Measurements from ENCODE around the gene HAUS5. TPM values are rescaled to one million over a fixed set of nuclear protein-coding genes. Genes with fewer than 3 reads are reported as not detected.

HAUS5 gene
- total RNA-seq, 1 donor from 2014 or later: 5.3 TPM

- Histone ChIP-seq H3K4me2 (ENCODE audit: low read length) (peak overlapping the region; percentile 95), H3K9ac (ENCODE audit: low read length) (peak overlapping the region; percentile 70), H4K20me1 (ENCODE audit: insufficient read depth, low read length) (no peaks in the 10 kb centered on the region), H3K36me3 (ENCODE audit: insufficient read depth, low read length) (no peaks in the 10 kb centered on the region), H3K4me1 (ENCODE audit: insufficient read depth, low read length) (peaks cover 15% of the 10 kb centered on the region), H3K27me3 (ENCODE audit: insufficient read depth, low read length) (no peaks in the 10 kb centered on the region), H3K4me3 (ENCODE audit: insufficient read depth, low read depth, low read length) (peak overlapping the region; percentile 56), H2AFZ (ENCODE audit: low read depth, low read length) (peak overlapping the region; percentile 95), H3K79me2 (ENCODE audit: insufficient read depth, low read length) (peaks cover 4% of the 10 kb centered on the region), H3K27ac (ENCODE audit: low read depth, low read length) (peak overlapping the region; percentile 62), H3K9me3 (ENCODE audit: insufficient read depth, low read depth, low read length) (no peaks in the 10 kb centered on the region)
- Mint-ChIP-seq H3K4me3 (ENCODE audit: unreplicated experiment) (peak overlapping the region; percentile 81), H3K4me1 (ENCODE audit: low read depth, unreplicated experiment) (peaks cover 2% of the 10 kb centered on the region), H3K27ac (ENCODE audit: unreplicated experiment) (no peak overlapping the region), H3K36me3 (ENCODE audit: low read depth, unreplicated experiment) (no peaks in the 10 kb centered on the region), H3K9me3 (ENCODE audit: unreplicated experiment) (no peaks in the 10 kb centered on the region), H3K27me3 (ENCODE audit: low read depth, unreplicated experiment) (no peaks in the 10 kb centered on the region)
- FAIRE-seq (no peak), DNase-seq (ENCODE audit: low read depth) (peak; percentile 60)
- no peak for TF ChIP-seq EZH2 (IDR thresholded peaks at IDR 0.05; ENCODE audit: insufficient read depth, low read length)
- no peak for TF ChIP-seq CTCF (IDR thresholded peaks at IDR 0.05; ENCODE audit: insufficient read depth, low read depth, low read length)
Observed at GRCh38 chr19:35643255-35644205, 31.0 kb downstream of the HAUS5 start.

- FAIRE-seq (no peak), DNase-seq (ENCODE audit: low read depth) (peak; percentile 84)
- peaks cover 2% of the 10 kb centered on the region for H3K36me3 Mint-ChIP-seq (ENCODE audit: low read depth, unreplicated experiment)
- H3K4me3 Mint-ChIP-seq (ENCODE audit: unreplicated experiment): peak overlapping the region; percentile 81
- peak overlapping the region; percentile 62 for H3K27ac Mint-ChIP-seq (ENCODE audit: unreplicated experiment)
- Histone ChIP-seq H3K27ac (ENCODE audit: low read depth, low read length) (no peak overlapping the region), H3K9ac (ENCODE audit: low read length) (peak overlapping the region; percentile 70), H2AFZ (ENCODE audit: low read depth, low read length) (peak overlapping the region; percentile 95), H3K9me3 (ENCODE audit: insufficient read depth, low read depth, low read length) (no peaks in the 10 kb centered on the region), H3K79me2 (ENCODE audit: insufficient read depth, low read length) (peaks cover 13% of the 10 kb centered on the region), H3K4me2 (ENCODE audit: low read length) (peak overlapping the region; percentile 95), H3K4me3 (ENCODE audit: insufficient read depth, low read depth, low read length) (peak overlapping the region; percentile 56), H3K27me3 (ENCODE audit: insufficient read depth, low read length) (no peaks in the 10 kb centered on the region), H3K4me1 (ENCODE audit: insufficient read depth, low read length) (peaks cover 21% of the 10 kb centered on the region), H4K20me1 (ENCODE audit: insufficient read depth, low read length) (no peaks in the 10 kb centered on the region), H3K36me3 (ENCODE audit: insufficient read depth, low read length) (no peaks in the 10 kb centered on the region)
- TF ChIP-seq EZH2 (IDR thresholded peaks at IDR 0.05; ENCODE audit: insufficient read depth, low read length): no peak
- TF ChIP-seq CTCF (IDR thresholded peaks at IDR 0.05; ENCODE audit: insufficient read depth, low read depth, low read length): no peak
- peaks cover 5% of the 10 kb centered on the region for H3K4me1 Mint-ChIP-seq (ENCODE audit: low read depth, unreplicated experiment)
- H3K27me3 Mint-ChIP-seq (ENCODE audit: low read depth, unreplicated experiment): no peaks in the 10 kb centered on the region
- no peaks in the 10 kb centered on the region for H3K9me3 Mint-ChIP-seq (ENCODE audit: unreplicated experiment)
Observed at GRCh38 chr19:35644206-35644986, 31.9 kb downstream of the HAUS5 start.

Data from astrocyte (in vitro differentiated cells and primary cell).